ENCODE data around the gene IKZF4. TPM values are rescaled to one million over a fixed set of nuclear protein-coding genes. Genes with fewer than 3 reads are reported as not detected.
"Not testable (repeated sequence)": the region's sequence is repeated elsewhere in the genome, so short reads cannot be mapped to it uniquely, and the experiment has no call there.

The IKZF4 gene
- total and polyA plus RNA-seq, 2 experiments from 2014 or later: 4.6 to 9.0 TPM

GRCh38 chr12:55997535-55997859 is 23.3 kb upstream of the IKZF4 start (continued):
- TF ChIP-seq, protein P1, sequence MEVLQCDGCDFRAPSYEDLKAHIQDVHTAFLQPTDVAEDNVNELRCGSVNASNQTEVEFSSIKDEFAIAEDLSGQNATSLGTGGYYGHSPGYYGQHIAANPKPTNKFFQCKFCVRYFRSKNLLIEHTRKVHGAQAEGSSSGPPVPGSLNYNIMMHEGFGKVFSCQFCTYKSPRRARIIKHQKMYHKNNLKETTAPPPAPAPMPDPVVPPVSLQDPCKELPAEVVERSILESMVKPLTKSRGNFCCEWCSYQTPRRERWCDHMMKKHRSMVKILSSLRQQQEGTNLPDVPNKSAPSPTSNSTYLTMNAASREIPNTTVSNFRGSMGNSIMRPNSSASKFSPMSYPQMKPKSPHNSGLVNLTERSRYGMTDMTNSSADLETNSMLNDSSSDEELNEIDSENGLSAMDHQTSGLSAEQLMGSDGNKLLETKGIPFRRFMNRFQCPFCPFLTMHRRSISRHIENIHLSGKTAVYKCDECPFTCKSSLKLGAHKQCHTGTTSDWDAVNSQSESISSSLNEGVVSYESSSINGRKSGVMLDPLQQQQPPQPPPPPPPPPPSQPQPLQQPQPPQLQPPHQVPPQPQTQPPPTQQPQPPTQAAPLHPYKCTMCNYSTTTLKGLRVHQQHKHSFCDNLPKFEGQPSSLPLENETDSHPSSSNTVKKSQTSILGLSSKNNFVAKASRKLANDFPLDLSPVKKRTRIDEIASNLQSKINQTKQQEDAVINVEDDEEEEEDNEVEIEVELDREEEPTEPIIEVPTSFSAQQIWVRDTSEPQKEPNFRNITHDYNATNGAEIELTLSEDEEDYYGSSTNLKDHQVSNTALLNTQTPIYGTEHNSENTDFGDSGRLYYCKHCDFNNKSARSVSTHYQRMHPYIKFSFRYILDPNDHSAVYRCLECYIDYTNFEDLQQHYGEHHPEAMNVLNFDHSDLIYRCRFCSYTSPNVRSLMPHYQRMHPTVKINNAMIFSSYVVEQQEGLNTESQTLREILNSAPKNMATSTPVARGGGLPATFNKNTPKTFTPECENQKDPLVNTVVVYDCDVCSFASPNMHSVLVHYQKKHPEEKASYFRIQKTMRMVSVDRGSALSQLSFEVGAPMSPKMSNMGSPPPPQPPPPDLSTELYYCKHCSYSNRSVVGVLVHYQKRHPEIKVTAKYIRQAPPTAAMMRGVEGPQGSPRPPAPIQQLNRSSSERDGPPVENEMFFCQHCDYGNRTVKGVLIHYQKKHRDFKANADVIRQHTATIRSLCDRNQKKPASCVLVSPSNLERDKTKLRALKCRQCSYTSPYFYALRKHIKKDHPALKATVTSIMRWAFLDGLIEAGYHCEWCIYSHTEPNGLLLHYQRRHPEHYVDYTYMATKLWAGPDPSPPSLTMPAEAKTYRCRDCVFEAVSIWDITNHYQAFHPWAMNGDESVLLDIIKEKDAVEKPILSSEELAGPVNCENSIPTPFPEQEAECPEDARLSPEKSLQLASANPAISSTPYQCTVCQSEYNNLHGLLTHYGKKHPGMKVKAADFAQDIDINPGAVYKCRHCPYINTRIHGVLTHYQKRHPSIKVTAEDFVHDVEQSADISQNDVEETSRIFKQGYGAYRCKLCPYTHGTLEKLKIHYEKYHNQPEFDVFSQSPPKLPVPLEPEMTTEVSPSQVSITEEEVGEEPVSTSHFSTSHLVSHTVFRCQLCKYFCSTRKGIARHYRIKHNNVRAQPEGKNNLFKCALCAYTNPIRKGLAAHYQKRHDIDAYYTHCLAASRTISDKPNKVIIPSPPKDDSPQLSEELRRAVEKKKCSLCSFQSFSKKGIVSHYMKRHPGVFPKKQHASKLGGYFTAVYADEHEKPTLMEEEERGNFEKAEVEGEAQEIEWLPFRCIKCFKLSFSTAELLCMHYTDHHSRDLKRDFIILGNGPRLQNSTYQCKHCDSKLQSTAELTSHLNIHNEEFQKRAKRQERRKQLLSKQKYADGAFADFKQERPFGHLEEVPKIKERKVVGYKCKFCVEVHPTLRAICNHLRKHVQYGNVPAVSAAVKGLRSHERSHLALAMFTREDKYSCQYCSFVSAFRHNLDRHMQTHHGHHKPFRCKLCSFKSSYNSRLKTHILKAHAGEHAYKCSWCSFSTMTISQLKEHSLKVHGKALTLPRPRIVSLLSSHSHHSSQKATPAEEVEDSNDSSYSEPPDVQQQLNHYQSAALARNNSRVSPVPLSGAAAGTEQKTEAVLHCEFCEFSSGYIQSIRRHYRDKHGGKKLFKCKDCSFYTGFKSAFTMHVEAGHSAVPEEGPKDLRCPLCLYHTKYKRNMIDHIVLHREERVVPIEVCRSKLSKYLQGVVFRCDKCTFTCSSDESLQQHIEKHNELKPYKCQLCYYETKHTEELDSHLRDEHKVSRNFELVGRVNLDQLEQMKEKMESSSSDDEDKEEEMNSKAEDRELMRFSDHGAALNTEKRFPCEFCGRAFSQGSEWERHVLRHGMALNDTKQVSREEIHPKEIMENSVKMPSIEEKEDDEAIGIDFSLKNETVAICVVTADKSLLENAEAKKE (CRISPR knock-in tag; IDR thresholded peaks at IDR 0.05): no peak
- TF ChIP-seq EZH2 (IDR thresholded peaks at IDR 0.05; ENCODE audit: low read depth, unreplicated experiment) (no peak), POLR2AphosphoS5 (IDR thresholded peaks at IDR 0.05; ENCODE audit: low read depth) (no peak), EZH2phosphoT487 (IDR thresholded peaks at IDR 0.05; ENCODE audit: unreplicated experiment) (no peak), CREB1 (CRISPR knock-in tag; IDR thresholded peaks at IDR 0.05; ENCODE audit: low read depth) (no peak), CTCF (conservative IDR thresholded peaks at IDR 0.05; ENCODE audit: low read depth in 2 of 2) (no peak), ZNF331 (CRISPR knock-in tag; IDR thresholded peaks at IDR 0.05; ENCODE audit: low read depth) (no peak)
- TF ChIP-seq, protein P2, sequence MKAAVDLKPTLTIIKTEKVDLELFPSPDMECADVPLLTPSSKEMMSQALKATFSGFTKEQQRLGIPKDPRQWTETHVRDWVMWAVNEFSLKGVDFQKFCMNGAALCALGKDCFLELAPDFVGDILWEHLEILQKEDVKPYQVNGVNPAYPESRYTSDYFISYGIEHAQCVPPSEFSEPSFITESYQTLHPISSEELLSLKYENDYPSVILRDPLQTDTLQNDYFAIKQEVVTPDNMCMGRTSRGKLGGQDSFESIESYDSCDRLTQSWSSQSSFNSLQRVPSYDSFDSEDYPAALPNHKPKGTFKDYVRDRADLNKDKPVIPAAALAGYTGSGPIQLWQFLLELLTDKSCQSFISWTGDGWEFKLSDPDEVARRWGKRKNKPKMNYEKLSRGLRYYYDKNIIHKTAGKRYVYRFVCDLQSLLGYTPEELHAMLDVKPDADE (IDR thresholded peaks at IDR 0.05): no peak
- TF ChIP-seq, protein P3, sequence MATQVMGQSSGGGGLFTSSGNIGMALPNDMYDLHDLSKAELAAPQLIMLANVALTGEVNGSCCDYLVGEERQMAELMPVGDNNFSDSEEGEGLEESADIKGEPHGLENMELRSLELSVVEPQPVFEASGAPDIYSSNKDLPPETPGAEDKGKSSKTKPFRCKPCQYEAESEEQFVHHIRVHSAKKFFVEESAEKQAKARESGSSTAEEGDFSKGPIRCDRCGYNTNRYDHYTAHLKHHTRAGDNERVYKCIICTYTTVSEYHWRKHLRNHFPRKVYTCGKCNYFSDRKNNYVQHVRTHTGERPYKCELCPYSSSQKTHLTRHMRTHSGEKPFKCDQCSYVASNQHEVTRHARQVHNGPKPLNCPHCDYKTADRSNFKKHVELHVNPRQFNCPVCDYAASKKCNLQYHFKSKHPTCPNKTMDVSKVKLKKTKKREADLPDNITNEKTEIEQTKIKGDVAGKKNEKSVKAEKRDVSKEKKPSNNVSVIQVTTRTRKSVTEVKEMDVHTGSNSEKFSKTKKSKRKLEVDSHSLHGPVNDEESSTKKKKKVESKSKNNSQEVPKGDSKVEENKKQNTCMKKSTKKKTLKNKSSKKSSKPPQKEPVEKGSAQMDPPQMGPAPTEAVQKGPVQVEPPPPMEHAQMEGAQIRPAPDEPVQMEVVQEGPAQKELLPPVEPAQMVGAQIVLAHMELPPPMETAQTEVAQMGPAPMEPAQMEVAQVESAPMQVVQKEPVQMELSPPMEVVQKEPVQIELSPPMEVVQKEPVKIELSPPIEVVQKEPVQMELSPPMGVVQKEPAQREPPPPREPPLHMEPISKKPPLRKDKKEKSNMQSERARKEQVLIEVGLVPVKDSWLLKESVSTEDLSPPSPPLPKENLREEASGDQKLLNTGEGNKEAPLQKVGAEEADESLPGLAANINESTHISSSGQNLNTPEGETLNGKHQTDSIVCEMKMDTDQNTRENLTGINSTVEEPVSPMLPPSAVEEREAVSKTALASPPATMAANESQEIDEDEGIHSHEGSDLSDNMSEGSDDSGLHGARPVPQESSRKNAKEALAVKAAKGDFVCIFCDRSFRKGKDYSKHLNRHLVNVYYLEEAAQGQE (IDR thresholded peaks at IDR 0.05; ENCODE audit: unreplicated experiment): no peak

- not testable (repeated sequence) for H3K36me3 ChIP-seq (ENCODE audit: insufficient read depth); H3F3A ChIP-seq (replicated peaks; ENCODE audit: low read depth); H3K27ac ChIP-seq (ENCODE audit: low read depth); H3K79me2 ChIP-seq (replicated peaks; ENCODE audit: insufficient read depth); H3K9me2 ChIP-seq (ENCODE audit: insufficient read depth); H3K4me3 ChIP-seq; H2AFZ ChIP-seq; H3K27me3 ChIP-seq (ENCODE audit: insufficient read depth); H3K4me3 Mint-ChIP-seq; H3K4me1 Mint-ChIP-seq; H3K27me3 Mint-ChIP-seq (ENCODE audit: insufficient read depth, low read depth, poor library complexity); H4K20me1 ChIP-seq (replicated peaks; ENCODE audit: insufficient read depth); H3K4me1 ChIP-seq (ENCODE audit: insufficient read depth); H3K9me3 Mint-ChIP-seq; DNase-seq (ENCODE audit: low spot score); ATAC-seq; H3K4me2 ChIP-seq
- H3K36me3 Mint-ChIP-seq (ENCODE audit: low read depth): peaks cover 39% of the 10 kb centered on the region
- peak overlapping the region; percentile 21; the same call in 1 of the 2 replicates for H3K27ac Mint-ChIP-seq
Observed at GRCh38 chr12:55999522-55999921, 21.3 kb upstream of the IKZF4 start.
